Endodermal cell (in vitro differentiated cells): Measurements from ENCODE around the gene TMEM255B. TPM values are rescaled to one million over a fixed set of nuclear protein-coding genes. Genes with fewer than 3 reads are reported as not detected.

ENCODE experiments used
- DNase-seq: peaks from one replicate; pipeline ENCODE4 v3.0.0-alpha.2; 2017
- H3K27ac ChIP-seq: 2 replicates; pipeline ENCODE4 v1.5.1; 2013; ENCODE audit warnings: mild to moderate bottlenecking, low read depth, low read length, moderate library complexity
- H3K27me3 ChIP-seq: 2 replicates; pipeline ENCODE4 v1.6.1; 2013; ENCODE audit warnings: mild to moderate bottlenecking, low read length, moderate library complexity; ENCODE audit not compliant: insufficient read depth, control insufficient read depth, poor library complexity, severe bottlenecking
- H3K36me3 ChIP-seq: 2 replicates; pipeline ENCODE4 v1.7.0; 2013; ENCODE audit warnings: mild to moderate bottlenecking, low read length, moderate library complexity; ENCODE audit not compliant: control insufficient read depth, insufficient read depth
- H3K4me1 ChIP-seq: one replicate; pipeline ENCODE4 v1.7.0; 2013; ENCODE audit warnings: low read length; ENCODE audit not compliant: control insufficient read depth, insufficient read depth
- H3K4me3 ChIP-seq: 2 replicates; pipeline ENCODE4 v1.5.1; 2013; ENCODE audit warnings: mild to moderate bottlenecking, low read length, moderate library complexity
- H3K9ac ChIP-seq: 2 replicates; pipeline ENCODE4 v1.6.1; 2013; ENCODE audit warnings: mild to moderate bottlenecking, low read length, moderate library complexity; ENCODE audit not compliant: poor library complexity, severe bottlenecking; ENCODE audit errors: extremely low read depth
- H3K9me3 ChIP-seq: 2 replicates; pipeline ENCODE4 v1.6.1; 2013; ENCODE audit warnings: mild to moderate bottlenecking, low read length, moderate library complexity; ENCODE audit not compliant: control insufficient read depth
- H3K27ac Mint-ChIP-seq: 2 replicates; pipeline ENCODE4 v1.8.0; 2020; ENCODE audit warnings: mixed read lengths
- H3K27me3 Mint-ChIP-seq: 2 replicates; pipeline ENCODE4 v1.8.0; 2021; ENCODE audit warnings: mild to moderate bottlenecking, mixed read lengths; ENCODE audit not compliant: insufficient read depth
- H3K36me3 Mint-ChIP-seq: 2 replicates; pipeline ENCODE4 v1.8.0; 2020; ENCODE audit warnings: low read depth, mixed read lengths
- H3K4me1 Mint-ChIP-seq: 2 replicates; pipeline ENCODE4 v1.8.0; 2020; ENCODE audit warnings: mixed read lengths
- H3K4me3 Mint-ChIP-seq: 2 replicates; pipeline ENCODE4 v1.8.0; 2020; ENCODE audit warnings: mild to moderate bottlenecking, moderate library complexity, mixed read lengths
- H3K9me3 Mint-ChIP-seq: 2 replicates; pipeline ENCODE4 v1.8.0; 2020; ENCODE audit warnings: mild to moderate bottlenecking, mixed read lengths
- WGBS, 2 experiments: methylation state at CpG; one replicate each; pipeline versions ENCODE4 v1.1.5 to v1.1.7; 2013; ENCODE audit warnings: missing lambda C conversion rate in 2 of 2, mixed read lengths in 1 of 2; ENCODE audit not compliant: insufficient coverage in 1 of 2, insufficient read length in 1 of 2; 5-methylcytosine and 5-hydroxymethylcytosine counted together
- total RNA-seq, 2 donors: library from RNA; stranded (reverse); fragmentation: NEBNext Ultra II Directional in 1 of 2; extraction: Animal tissue kit (Norgen Biotek cat#: 25700) in 1 of 2; gene quantifications; 2 replicates in 1 of 2; 3 replicates in 1 of 2; pipeline ENCODE4 v1.2.1, GENCODE V29; 2021
- TF ChIP-seq, protein P1 (sequence below): fragments of 200-600 bp; sonication (generic); conservative IDR thresholded peaks from 2 replicates; pipeline ENCODE4 v1.5.0; 2021; ENCODE audit warnings: antibody characterized with exemption, mild to moderate bottlenecking

TMEM255B gene
- total RNA-seq, 2 donors from 2014 or later = 0.55 to 2.1 TPM

DNA sequence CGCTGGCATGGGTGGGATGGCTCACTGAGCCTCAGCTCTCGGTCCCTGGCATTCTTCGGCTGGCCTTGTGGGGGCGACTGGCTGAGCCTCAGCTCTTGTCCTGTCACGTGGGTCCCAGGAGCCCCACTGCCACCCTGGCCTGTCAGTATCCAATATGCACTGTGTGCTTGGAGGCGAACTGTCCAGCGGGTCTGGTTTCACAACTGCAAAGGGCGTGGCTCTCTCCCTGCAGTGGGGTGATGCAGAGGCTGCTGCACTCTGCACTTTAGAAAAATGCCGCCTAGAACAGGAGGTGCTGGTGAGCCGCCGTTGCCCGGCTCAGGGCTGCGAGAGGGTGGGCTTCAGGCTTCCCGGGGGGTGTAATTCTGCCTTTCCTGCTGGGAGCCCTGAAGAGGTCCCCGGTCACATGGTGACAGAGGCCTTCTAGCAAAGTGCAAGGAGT, 17.0 kb upstream of the TMEM255B start:
- TF ChIP-seq, protein P1, sequence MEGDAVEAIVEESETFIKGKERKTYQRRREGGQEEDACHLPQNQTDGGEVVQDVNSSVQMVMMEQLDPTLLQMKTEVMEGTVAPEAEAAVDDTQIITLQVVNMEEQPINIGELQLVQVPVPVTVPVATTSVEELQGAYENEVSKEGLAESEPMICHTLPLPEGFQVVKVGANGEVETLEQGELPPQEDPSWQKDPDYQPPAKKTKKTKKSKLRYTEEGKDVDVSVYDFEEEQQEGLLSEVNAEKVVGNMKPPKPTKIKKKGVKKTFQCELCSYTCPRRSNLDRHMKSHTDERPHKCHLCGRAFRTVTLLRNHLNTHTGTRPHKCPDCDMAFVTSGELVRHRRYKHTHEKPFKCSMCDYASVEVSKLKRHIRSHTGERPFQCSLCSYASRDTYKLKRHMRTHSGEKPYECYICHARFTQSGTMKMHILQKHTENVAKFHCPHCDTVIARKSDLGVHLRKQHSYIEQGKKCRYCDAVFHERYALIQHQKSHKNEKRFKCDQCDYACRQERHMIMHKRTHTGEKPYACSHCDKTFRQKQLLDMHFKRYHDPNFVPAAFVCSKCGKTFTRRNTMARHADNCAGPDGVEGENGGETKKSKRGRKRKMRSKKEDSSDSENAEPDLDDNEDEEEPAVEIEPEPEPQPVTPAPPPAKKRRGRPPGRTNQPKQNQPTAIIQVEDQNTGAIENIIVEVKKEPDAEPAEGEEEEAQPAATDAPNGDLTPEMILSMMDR = peak; percentile 70
- no peak overlapping the region for H3K9ac ChIP-seq
- H3K27ac ChIP-seq = no peak overlapping the region
- WGBS, 2 experiments = 75 to 82% methylated on average over 12 to 15 of the region's 15 CpGs
- H3K36me3 ChIP-seq = no peaks in the 10 kb centered on the region
- peak; percentile 80 for DNase-seq
- Mint-ChIP-seq H3K4me1 (no peaks in the 10 kb centered on the region), H3K4me3 (no peak overlapping the region), H3K36me3 (no peaks in the 10 kb centered on the region), H3K27ac (no peak overlapping the region), H3K27me3 (peaks cover 2% of the 10 kb centered on the region), H3K9me3 (no peaks in the 10 kb centered on the region)
- H3K4me3 ChIP-seq = no peak overlapping the region
- no peaks in the 10 kb centered on the region for H3K27me3 ChIP-seq
- no peaks in the 10 kb centered on the region for H3K9me3 ChIP-seq
- no peaks in the 10 kb centered on the region for H3K4me1 ChIP-seq

DNA sequence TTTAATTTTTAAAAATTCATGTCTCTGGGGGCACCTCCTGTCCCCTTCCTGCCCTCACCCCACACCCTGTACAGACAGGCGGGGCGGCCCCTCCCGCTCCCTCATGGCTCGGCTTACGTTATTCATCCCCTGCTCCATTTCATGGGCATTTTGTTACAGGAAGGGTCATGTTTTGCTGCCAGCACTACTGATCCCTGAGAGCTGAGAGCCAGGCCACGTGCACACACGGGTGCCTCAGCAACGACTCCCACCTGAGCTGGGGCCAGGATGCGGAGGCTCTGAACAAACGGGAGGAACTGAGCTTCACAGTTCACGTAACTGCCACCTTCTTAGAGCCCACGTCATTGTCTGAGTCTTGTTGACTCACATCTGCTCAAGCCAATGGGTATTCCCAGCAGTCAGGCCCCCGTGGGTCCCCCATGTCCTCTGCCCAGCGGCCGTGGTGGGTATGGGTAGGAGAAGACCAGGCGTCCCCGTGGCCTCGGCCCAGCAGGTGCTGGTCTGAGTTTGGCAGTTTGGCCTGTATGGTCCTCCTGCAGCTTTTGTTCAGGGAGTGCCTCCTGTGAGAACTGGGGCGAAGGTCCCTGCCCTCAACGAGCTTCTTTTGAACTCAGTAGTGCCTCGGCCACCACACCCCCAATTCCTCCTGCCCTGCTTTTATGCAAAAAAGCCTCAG, 16.4 kb upstream of the TMEM255B start:
- H3K9ac ChIP-seq = no peak overlapping the region
- no peak overlapping the region for H3K4me3 Mint-ChIP-seq

DNA sequence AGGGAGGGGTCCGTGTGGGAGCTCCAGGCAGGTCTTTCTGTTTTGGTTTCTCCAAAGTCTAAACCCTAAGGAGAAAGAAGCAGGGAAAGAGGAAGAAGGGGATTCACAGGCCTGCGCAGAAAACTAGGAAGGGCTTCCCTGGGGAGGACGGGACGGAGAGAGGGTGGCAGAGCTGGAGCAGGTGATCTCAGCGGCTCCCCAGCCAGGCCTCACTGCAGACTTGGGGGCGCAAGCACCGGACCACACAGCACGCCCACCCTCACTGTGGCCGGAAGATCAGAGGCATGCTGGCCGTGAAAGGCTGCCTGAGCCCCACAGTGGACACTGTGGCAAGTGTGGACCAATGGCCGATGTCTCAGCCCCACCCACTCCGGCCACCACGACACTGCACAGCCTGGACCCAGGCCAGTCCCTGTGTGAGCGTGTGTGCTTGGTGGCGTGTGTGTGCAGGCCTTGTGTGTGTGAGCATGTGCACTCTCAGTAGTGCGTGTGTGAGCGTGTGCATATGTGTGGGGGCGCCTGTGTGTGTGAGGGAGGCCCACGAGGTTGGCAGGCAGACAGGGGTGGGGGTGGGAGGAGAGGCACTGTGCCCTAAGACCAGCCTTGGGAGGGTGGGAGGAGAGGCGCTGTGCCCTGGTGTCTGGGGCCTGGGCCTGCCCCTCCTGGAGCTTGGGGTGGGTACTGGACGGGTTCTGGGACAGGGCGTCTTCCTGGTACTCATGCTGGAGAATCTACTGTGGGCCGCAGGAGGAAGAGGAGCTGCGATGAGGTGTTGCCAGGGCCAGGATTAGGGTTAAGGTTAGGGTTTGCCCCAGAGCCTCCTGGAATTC, 15.4 kb upstream of the TMEM255B start:
- Histone ChIP-seq H3K4me3 (no peak overlapping the region), H3K27ac (no peak overlapping the region), H3K36me3 (no peaks in the 10 kb centered on the region), H3K9ac (no peak overlapping the region), H3K27me3 (no peaks in the 10 kb centered on the region), H3K4me1 (no peaks in the 10 kb centered on the region), H3K9me3 (no peaks in the 10 kb centered on the region)
- TF ChIP-seq, protein P1 = no peak
- Mint-ChIP-seq H3K36me3 (no peaks in the 10 kb centered on the region), H3K27me3 (peaks cover 2% of the 10 kb centered on the region), H3K4me3 (no peak overlapping the region), H3K4me1 (no peaks in the 10 kb centered on the region), H3K27ac (no peak overlapping the region), H3K9me3 (no peaks in the 10 kb centered on the region)
- no peak for DNase-seq
- 94 to 95% methylated on average over 9 to 24 of the region's 24 CpGs for whole genome bisulfite sequencing, 2 experiments

More for the DNA sequence above, 16.4 kb upstream of the TMEM255B start:
- Histone ChIP-seq H3K9me3 (no peaks in the 10 kb centered on the region), H3K4me1 (no peaks in the 10 kb centered on the region), H3K27ac (no peak overlapping the region), H3K27me3 (no peaks in the 10 kb centered on the region), H3K4me3 (no peak overlapping the region), H3K36me3 (no peaks in the 10 kb centered on the region)
- 93% methylated on average over 17 to 21 of the region's 21 CpGs for WGBS, 2 experiments
- no peaks in the 10 kb centered on the region for H3K9me3 Mint-ChIP-seq
- H3K27me3 Mint-ChIP-seq = peaks cover 2% of the 10 kb centered on the region
- H3K4me1 Mint-ChIP-seq = no peaks in the 10 kb centered on the region
- H3K36me3 Mint-ChIP-seq = no peaks in the 10 kb centered on the region
- TF ChIP-seq, protein P1 = no peak
- no peak overlapping the region for H3K27ac Mint-ChIP-seq
- no peak for DNase-seq
